ENCODE results near the gene RND2. TPM values are rescaled to one million over a fixed set of nuclear protein-coding genes. Genes with fewer than 3 reads are reported as not detected.

Gene RND2
- total and polyA plus RNA-seq, 2 of the 4 experiments (the other 2 are of a cell fraction), result 1.1 to 1.9 TPM

DNA sequence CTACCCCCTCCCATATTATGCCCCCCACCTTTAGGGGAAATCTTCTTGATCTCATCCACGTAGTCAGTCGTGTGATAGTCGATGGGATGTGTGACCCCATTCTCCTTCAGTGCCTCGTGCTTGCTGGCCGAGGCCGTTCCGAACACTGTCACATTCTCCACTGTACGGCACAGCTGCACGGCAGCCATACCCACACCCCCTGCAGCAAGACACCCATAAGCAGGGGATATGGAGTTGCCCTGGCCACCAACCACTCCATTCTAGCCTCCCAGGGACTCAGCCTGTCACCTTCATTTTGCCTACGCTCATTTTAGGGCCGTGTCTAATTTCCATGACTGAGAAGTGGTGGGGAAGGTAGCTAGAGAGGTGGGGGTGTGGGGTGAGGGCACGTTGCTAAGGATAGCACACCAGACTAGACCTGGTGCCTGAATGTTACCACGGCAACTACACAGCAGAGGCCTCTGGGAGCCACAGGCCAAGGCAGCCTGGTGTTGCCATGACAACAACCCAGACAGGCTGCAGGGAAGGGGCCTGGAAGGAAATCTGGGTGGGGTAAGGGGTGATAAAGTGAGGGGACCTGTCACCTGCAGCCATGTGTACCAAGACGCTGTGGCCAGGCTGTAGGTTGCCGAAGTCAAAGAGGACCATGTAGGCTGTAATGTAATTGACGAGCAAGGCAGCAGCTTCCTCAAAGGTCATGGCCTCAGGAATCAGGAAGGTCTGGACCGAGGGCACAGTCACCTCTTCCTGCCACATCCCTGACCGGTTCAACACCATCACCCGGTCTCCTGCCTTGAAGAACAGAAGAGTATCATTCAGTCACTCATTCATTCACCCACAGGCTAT, 6.8 kb upstream of the RND2 start:
- peaks cover 27% of the 10 kb centered on the region for H3K9me1 ChIP-seq (ENCODE audit: insufficient read depth, low read length)
- H3K23ac ChIP-seq (ENCODE audit: low read depth, low read length), result peak overlapping the region; percentile 45
- no peak overlapping the region for H2AK5ac ChIP-seq (ENCODE audit: low read depth, low read length)
- no peak overlapping the region for H3K14ac ChIP-seq (replicated peaks; ENCODE audit: low read depth, low read length)
- no peak overlapping the region for H2BK120ac ChIP-seq (ENCODE audit: low read depth, low read length)
- H4K8ac ChIP-seq (ENCODE audit: low read depth in 2 of 2, low read length in 2 of 2), result no peak overlapping the region
- peaks cover 32% of the 10 kb centered on the region; the same call in 1 of the 2 replicates for H4K20me1 ChIP-seq (ENCODE audit: insufficient read depth, low read length)
- POLR2A ChIA-PET (ENCODE audit: unreplicated experiment), result no interaction called here
- H3K27ac ChIP-seq (ENCODE audit: insufficient read depth, low read length), result no peak overlapping the region
- no TSS peak for BruUV-seq (replicated peaks)
- no peak overlapping the region for H3K4me2 ChIP-seq (ENCODE audit: low read depth, low read length)
- no peak overlapping the region for H2BK5ac ChIP-seq (ENCODE audit: low read depth, low read length, poor library complexity, severe bottlenecking)
- H2AFZ ChIP-seq (replicated peaks; ENCODE audit: low read length, poor library complexity), result no peak overlapping the region
- no peak overlapping the region for H3K9ac ChIP-seq (ENCODE audit: low read depth, low read length)
- H4K91ac ChIP-seq (ENCODE audit: insufficient read depth, low read depth, low read length), result no peak overlapping the region
- CTCF ChIA-PET, result no interaction called here
- no peak overlapping the region for H3K18ac ChIP-seq (ENCODE audit: low read depth, low read length)
- intact Hi-C loops (cut with micrococcal nuclease), result no loop called here
- no peak overlapping the region for H2BK20ac ChIP-seq (ENCODE audit: low read depth, low read length)
- peaks cover 12% of the 10 kb centered on the region for H3K4me1 ChIP-seq (ENCODE audit: control insufficient read depth, insufficient read depth, low read length)
- H2AK9ac ChIP-seq (replicated peaks; ENCODE audit: low read depth, low read length, poor library complexity), result peak overlapping the region; percentile 50
- peaks cover 52% of the 10 kb centered on the region for H3K36me3 ChIP-seq (ENCODE audit: control insufficient read depth, insufficient read depth, low read length)
- no peaks in the 10 kb centered on the region for H3K9me3 ChIP-seq (ENCODE audit: control insufficient read depth, insufficient read depth, low read length)
- in situ Hi-C loops (cut with MboI; ENCODE audit: low sequenced_read_pairs), result no loop called here
- H3K56ac ChIP-seq (ENCODE audit: extremely low read depth, insufficient read depth, low read length), result no peak overlapping the region
- ATAC-seq (ENCODE audit: low read depth) (no peak), DNase-seq (no peak)
- no peak overlapping the region for H4K5ac ChIP-seq (ENCODE audit: low read depth, low read length)
- H3K4me3 ChIP-seq (ENCODE audit: insufficient read depth, low read depth, low read length), result no peak overlapping the region
- no peak overlapping the region for H2BK15ac ChIP-seq (ENCODE audit: low read depth, low read length)
- dilution Hi-C loops (cut with HindIII; ENCODE audit: low sequenced_read_pairs, unreplicated experiment), result no loop called here
- H3K4ac ChIP-seq (ENCODE audit: low read depth, low read length), result no peak overlapping the region
- no peak for TF ChIP-seq CEBPB (IDR thresholded peaks at IDR 0.05; ENCODE audit: low read depth, low read length)
- TF ChIP-seq FOS (IDR thresholded peaks at IDR 0.05; ENCODE audit: low read depth, low read length), result no peak
- no peak for TF ChIP-seq SMC3 (IDR thresholded peaks at IDR 0.05; ENCODE audit: low read depth, low read length)
- TF ChIP-seq, protein P1, sequence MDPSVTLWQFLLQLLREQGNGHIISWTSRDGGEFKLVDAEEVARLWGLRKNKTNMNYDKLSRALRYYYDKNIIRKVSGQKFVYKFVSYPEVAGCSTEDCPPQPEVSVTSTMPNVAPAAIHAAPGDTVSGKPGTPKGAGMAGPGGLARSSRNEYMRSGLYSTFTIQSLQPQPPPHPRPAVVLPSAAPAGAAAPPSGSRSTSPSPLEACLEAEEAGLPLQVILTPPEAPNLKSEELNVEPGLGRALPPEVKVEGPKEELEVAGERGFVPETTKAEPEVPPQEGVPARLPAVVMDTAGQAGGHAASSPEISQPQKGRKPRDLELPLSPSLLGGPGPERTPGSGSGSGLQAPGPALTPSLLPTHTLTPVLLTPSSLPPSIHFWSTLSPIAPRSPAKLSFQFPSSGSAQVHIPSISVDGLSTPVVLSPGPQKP (IDR thresholded peaks at IDR 0.05; ENCODE audit: borderline replicate concordance, low read depth, low read length), result no peak
- no peak for TF ChIP-seq RFX5 (IDR thresholded peaks at IDR 0.05; ENCODE audit: low read depth, low read length)
- no peak for TF ChIP-seq CHD1 (IDR thresholded peaks at IDR 0.05; ENCODE audit: low read depth, low read length)
- TF ChIP-seq MXI1 (IDR thresholded peaks at IDR 0.05; ENCODE audit: borderline replicate concordance, low read depth, low read length), result no peak
- no peak for TF ChIP-seq MAZ (IDR thresholded peaks at IDR 0.05; ENCODE audit: borderline replicate concordance, low read depth, low read length)
- TF ChIP-seq, protein P2, sequence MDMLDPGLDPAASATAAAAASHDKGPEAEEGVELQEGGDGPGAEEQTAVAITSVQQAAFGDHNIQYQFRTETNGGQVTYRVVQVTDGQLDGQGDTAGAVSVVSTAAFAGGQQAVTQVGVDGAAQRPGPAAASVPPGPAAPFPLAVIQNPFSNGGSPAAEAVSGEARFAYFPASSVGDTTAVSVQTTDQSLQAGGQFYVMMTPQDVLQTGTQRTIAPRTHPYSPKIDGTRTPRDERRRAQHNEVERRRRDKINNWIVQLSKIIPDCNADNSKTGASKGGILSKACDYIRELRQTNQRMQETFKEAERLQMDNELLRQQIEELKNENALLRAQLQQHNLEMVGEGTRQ (IDR thresholded peaks at IDR 0.05; ENCODE audit: low read depth, low read length), result no peak
- TF ChIP-seq RAD21 (IDR thresholded peaks at IDR 0.05; ENCODE audit: low read length), result no peak
- H3K79me1 ChIP-seq (ENCODE audit: low read depth in 1 of 2, low read length in 2 of 2), result peaks cover 15 to 66% of the 10 kb centered on the region in 2 experiments; a peak in 3 of 4 replicates
- H3K27me3 ChIP-seq (ENCODE audit: control insufficient read depth, insufficient read depth, low read length), result no peaks in the 10 kb centered on the region
- WGBS, 2 experiments (ENCODE audit: extremely low coverage in 2 of 2, insufficient read length in 1 of 2), result 74% methylated on average over 4 of the region's 19 CpGs; no CpG with 5 or more reads in 1 of the 2 experiments

Measured in IMR-90 (cell line).